ENCODE results near the gene MYMK.

DNA sequence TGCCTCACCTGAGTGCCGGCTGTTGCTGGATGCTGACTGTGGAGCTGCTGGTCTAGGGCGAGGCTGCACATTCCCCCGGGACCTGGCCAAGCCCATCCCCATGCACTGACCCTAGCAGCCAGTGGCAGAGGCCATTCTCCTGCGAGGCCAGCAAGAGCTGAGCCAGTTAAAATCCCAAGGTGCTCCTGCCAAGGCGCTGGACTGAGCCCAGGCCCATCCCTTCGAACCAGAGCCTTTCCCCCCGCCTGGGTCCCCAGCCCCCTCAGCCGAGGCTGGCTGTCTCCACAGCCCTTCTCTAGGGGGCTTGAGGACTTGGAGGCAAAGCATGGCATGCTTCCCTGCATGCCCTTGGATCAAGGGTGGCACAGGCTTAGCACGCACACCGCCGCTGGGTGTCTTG, 11.3 kb upstream of the MYMK start:
- no peak for TF ChIP-seq CTCF (IDR thresholded peaks at IDR 0.05; ENCODE audit: low read depth, low read length, poor library complexity, severe bottlenecking)
- TF ChIP-seq EZH2phosphoT487 (IDR thresholded peaks at IDR 0.05; ENCODE audit: borderline replicate concordance, low read length) = no peak

All from DOHH2 (cell line).